IgD-negative memory B cell (primary cell): ENCODE measurements around the gene RBFOX1. TPM values are rescaled to one million over a fixed set of nuclear protein-coding genes. Genes with fewer than 3 reads are reported as not detected.

ENCODE experiments used
- H3K27ac Mint-ChIP-seq, 3 donors: one replicate each; pipeline ENCODE4 v1.8.0; 2020 to 2022; ENCODE audit warnings: mild to moderate bottlenecking in 3 of 3, mixed read lengths in 3 of 3, moderate library complexity in 1 of 3
- H3K27me3 Mint-ChIP-seq: one replicate; pipeline ENCODE4 v1.8.0; 2021; ENCODE audit warnings: mixed read lengths
- H3K36me3 Mint-ChIP-seq: one replicate; pipeline ENCODE4 v1.8.0; 2020; ENCODE audit warnings: mild to moderate bottlenecking, mixed read lengths
- H3K4me1 Mint-ChIP-seq, 3 donors: one replicate each; pipeline ENCODE4 v1.8.0; 2020 to 2022; ENCODE audit warnings: mixed read lengths in 3 of 3, mild to moderate bottlenecking in 1 of 3
- H3K4me3 Mint-ChIP-seq, 4 donors: one replicate each; pipeline ENCODE4 v1.8.0; 2020 to 2022; ENCODE audit warnings: mild to moderate bottlenecking in 4 of 4, mixed read lengths in 4 of 4, moderate library complexity in 3 of 4
- H3K9me3 Mint-ChIP-seq, 3 donors: one replicate each; pipeline ENCODE4 v1.8.0; 2020 to 2021; ENCODE audit warnings: mixed read lengths in 3 of 3, mild to moderate bottlenecking in 1 of 3
- polyA plus RNA-seq: library from polyadenylated mRNA; unstranded; fragments of 300-500 nt; fragmentation: Illumina TruSeq; gene quantifications from one replicate; pipeline ENCODE4 v1.2.3, GENCODE V29; 2021

The RBFOX1 gene
- polyA plus RNA-seq, 1 donor from 2014 or later: not detected

- Mint-ChIP-seq H3K27me3 (no peaks in the 10 kb centered on the region), H3K4me1 (no peaks in the 10 kb centered on the region), H3K36me3 (no peaks in the 10 kb centered on the region), H3K4me3 (no peak overlapping the region), H3K27ac (no peak overlapping the region), H3K9me3 (peaks cover 12% of the 10 kb centered on the region in 3 donors)
Observed at GRCh38 chr16:7437135-7437804, 104.6 kb downstream of the RBFOX1 start.

GRCh38 chr16:7437843-7438242 lies 105.2 kb downstream of the RBFOX1 start:
- Mint-ChIP-seq H3K4me1 (no peaks in the 10 kb centered on the region), H3K9me3 (peaks cover 12% of the 10 kb centered on the region in 3 donors), H3K36me3 (no peaks in the 10 kb centered on the region), H3K27me3 (no peaks in the 10 kb centered on the region), H3K4me3 (no peak overlapping the region), H3K27ac (no peak overlapping the region)

DNA sequence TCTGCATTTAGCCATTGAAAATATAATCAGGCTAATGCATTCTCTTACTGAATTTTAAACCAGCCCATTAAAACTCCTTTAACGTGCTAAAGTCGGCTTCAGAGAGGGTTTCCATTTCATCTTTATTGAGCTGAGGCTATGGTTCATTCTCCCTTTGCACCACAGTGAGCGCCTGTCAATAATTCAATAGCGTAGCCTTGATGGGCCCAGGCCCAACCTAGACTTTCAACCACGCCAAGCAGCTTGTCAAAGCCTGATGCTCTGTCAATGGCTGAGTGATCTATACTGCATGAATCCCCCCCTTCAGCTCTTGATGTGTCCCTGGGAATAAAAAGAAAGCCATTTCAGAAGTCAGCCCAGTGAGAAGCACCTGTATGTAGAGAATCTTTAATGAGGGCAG lies 106.0 kb downstream of the RBFOX1 start:
- Mint-ChIP-seq H3K27me3 (no peaks in the 10 kb centered on the region), H3K9me3 (peaks cover 8 to 12% (median 10%) of the 10 kb centered on the region in 3 donors), H3K4me1 (no peaks in the 10 kb centered on the region), H3K36me3 (no peaks in the 10 kb centered on the region), H3K27ac (no peak overlapping the region), H3K4me3 (no peak overlapping the region)

DNA sequence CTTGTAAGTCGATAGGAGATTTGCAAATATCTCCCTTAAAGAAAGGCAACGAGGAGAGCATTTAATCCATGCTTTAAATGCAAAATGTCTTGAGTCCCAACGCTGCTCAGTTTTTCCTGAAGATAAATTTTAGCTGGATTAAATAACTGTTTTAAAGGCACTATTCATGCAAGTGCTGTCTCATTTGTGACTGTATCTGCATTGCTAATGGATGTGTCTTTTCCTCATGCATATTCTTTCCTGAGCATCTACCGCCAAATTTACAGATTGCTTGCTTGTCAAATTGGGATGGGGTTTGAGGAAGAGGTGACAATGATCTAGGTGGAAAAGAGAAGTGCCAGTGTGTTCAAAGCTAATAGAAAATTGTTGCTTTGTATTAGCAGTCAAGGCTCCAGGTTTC lies 106.9 kb downstream of the RBFOX1 start:
- Mint-ChIP-seq H3K36me3 (no peaks in the 10 kb centered on the region), H3K9me3 (peaks cover 4 to 12% (median 9%) of the 10 kb centered on the region in 3 donors), H3K4me1 (no peaks in the 10 kb centered on the region), H3K27me3 (no peaks in the 10 kb centered on the region), H3K27ac (no peak overlapping the region), H3K4me3 (no peak overlapping the region)

DNA sequence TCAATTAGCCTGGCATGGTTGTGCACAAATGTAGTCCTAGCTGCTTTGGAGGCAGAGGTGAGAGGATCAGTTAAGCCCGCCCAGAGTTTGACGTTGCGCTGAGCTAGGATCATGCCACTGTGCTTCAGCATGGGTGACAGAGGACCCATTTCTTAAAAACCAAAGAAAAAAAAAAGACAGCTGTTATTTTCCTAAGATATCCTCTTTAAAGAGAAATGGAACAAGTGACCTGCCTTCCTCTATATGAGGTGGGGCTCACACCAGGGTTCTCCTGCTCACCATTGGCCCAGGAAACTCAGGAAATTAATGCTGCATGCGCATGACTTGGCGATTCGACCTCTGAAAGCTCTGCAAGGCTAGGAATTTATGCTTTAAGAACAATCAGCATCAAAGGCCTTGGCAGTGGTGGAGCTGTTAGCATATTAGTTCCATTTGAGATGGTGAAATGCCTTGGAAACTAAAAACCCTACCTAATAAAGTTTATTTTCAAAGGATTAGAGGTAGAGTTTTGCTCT lies 108.3 kb downstream of the RBFOX1 start:
- H3K27ac Mint-ChIP-seq: no peak overlapping the region
- H3K9me3 Mint-ChIP-seq: peaks cover 4 to 9% (median 8%) of the 10 kb centered on the region in 3 donors
- no peak overlapping the region for H3K4me3 Mint-ChIP-seq
- no peaks in the 10 kb centered on the region for H3K4me1 Mint-ChIP-seq
- H3K36me3 Mint-ChIP-seq: no peaks in the 10 kb centered on the region
- no peaks in the 10 kb centered on the region for H3K27me3 Mint-ChIP-seq

- peaks cover 6 to 13% (median 11%) of the 10 kb centered on the region in 3 donors for H3K9me3 Mint-ChIP-seq
- no peaks in the 10 kb centered on the region for H3K4me1 Mint-ChIP-seq
- peak overlapping the region in 1 of 3 donors; percentile 35 for H3K27ac Mint-ChIP-seq
- no peak overlapping the region for H3K4me3 Mint-ChIP-seq
- H3K36me3 Mint-ChIP-seq: no peaks in the 10 kb centered on the region
- H3K27me3 Mint-ChIP-seq: no peaks in the 10 kb centered on the region
Observed at GRCh38 chr16:7442050-7442449, 109.4 kb downstream of the RBFOX1 start.

GRCh38 chr16:7443142-7443541 lies 110.5 kb downstream of the RBFOX1 start:
- Mint-ChIP-seq H3K36me3 (no peaks in the 10 kb centered on the region), H3K27ac (no peak overlapping the region), H3K27me3 (no peaks in the 10 kb centered on the region), H3K4me3 (no peak overlapping the region), H3K9me3 (peaks cover 4 to 13% (median 11%) of the 10 kb centered on the region in 3 donors), H3K4me1 (no peaks in the 10 kb centered on the region)

DNA sequence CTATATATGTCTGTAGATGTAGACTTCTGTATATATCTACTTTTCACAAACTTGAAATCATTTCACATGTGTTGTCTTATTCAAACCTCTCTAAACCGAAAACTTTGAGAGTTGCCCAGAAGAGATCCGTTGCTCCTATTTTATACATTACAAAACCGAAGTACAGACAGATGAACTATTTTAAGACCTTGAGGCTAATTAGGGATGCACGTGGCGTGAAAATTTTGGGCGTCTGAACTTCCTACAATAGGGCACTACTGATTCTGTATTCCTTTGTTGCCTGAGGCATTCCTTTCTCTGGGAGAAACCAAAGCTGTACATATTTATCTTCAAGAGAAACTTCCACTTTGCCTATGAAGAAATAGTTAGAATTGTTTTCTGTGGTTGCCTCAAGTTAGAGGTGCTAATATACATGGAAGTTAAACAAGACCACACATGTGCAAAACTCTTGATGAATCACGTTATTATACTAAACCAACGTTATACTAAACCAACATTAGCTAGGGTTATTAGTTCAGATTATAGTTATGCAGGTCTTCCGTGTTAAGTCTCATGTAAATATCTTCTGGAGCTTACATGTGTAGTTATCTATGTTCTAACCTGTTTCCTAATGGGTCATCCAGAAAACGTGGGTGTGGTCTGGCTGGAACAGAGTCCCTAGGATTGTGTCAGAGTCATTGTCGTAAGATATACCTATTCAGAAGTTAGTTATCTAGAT lies 111.2 kb downstream of the RBFOX1 start:
- no peaks in the 10 kb centered on the region for H3K4me1 Mint-ChIP-seq

GRCh38 chr16:7449306-7449705 lies 116.7 kb downstream of the RBFOX1 start:
- no peaks in the 10 kb centered on the region for H3K36me3 Mint-ChIP-seq
- no peaks in the 10 kb centered on the region for H3K27me3 Mint-ChIP-seq
- no peak overlapping the region for H3K27ac Mint-ChIP-seq
- H3K9me3 Mint-ChIP-seq: peaks cover 12 to 28% (median 13%) of the 10 kb centered on the region in 3 donors
- no peak overlapping the region for H3K4me3 Mint-ChIP-seq
- H3K4me1 Mint-ChIP-seq: no peaks in the 10 kb centered on the region

More for the DNA sequence above, 111.2 kb downstream of the RBFOX1 start:
- no peaks in the 10 kb centered on the region for H3K27me3 Mint-ChIP-seq
- H3K9me3 Mint-ChIP-seq: peaks cover 7 to 13% (median 11%) of the 10 kb centered on the region in 3 donors
- no peak overlapping the region for H3K4me3 Mint-ChIP-seq
- no peak overlapping the region for H3K27ac Mint-ChIP-seq
- no peaks in the 10 kb centered on the region for H3K36me3 Mint-ChIP-seq

GRCh38 chr16:7449808-7450207 lies 117.2 kb downstream of the RBFOX1 start:
- no peaks in the 10 kb centered on the region for H3K4me1 Mint-ChIP-seq
- H3K27ac Mint-ChIP-seq: no peak overlapping the region
- H3K4me3 Mint-ChIP-seq: no peak overlapping the region
- no peaks in the 10 kb centered on the region for H3K27me3 Mint-ChIP-seq
- peaks cover 15 to 28% (median 16%) of the 10 kb centered on the region in 3 donors for H3K9me3 Mint-ChIP-seq
- H3K36me3 Mint-ChIP-seq: no peaks in the 10 kb centered on the region

GRCh38 chr16:7450440-7450839 lies 117.8 kb downstream of the RBFOX1 start:
- peaks cover 16 to 28% (median 17%) of the 10 kb centered on the region in 3 donors for H3K9me3 Mint-ChIP-seq
- H3K4me1 Mint-ChIP-seq: no peaks in the 10 kb centered on the region
- H3K27me3 Mint-ChIP-seq: no peaks in the 10 kb centered on the region
- H3K27ac Mint-ChIP-seq: no peak overlapping the region
- no peaks in the 10 kb centered on the region for H3K36me3 Mint-ChIP-seq
- H3K4me3 Mint-ChIP-seq: no peak overlapping the region

- Mint-ChIP-seq H3K4me1 (no peaks in the 10 kb centered on the region), H3K27ac (no peak overlapping the region), H3K4me3 (no peak overlapping the region), H3K27me3 (no peaks in the 10 kb centered on the region), H3K36me3 (no peaks in the 10 kb centered on the region), H3K9me3 (peaks cover 13 to 27% (median 14%) of the 10 kb centered on the region in 3 donors)
Observed at GRCh38 chr16:7452090-7452489, 119.4 kb downstream of the RBFOX1 start.

GRCh38 chr16:7456211-7456610 lies 123.6 kb downstream of the RBFOX1 start:
- Mint-ChIP-seq H3K9me3 (peaks cover 15 to 25% (median 16%) of the 10 kb centered on the region in 3 donors), H3K4me1 (no peaks in the 10 kb centered on the region), H3K27me3 (no peaks in the 10 kb centered on the region), H3K4me3 (no peak overlapping the region), H3K27ac (no peak overlapping the region), H3K36me3 (no peaks in the 10 kb centered on the region)

GRCh38 chr16:7458144-7458543 lies 125.5 kb downstream of the RBFOX1 start:
- Mint-ChIP-seq H3K9me3 (peaks cover 13 to 20% (median 13%) of the 10 kb centered on the region in 3 donors), H3K4me3 (no peak overlapping the region), H3K4me1 (no peaks in the 10 kb centered on the region), H3K27me3 (no peaks in the 10 kb centered on the region), H3K36me3 (no peaks in the 10 kb centered on the region), H3K27ac (no peak overlapping the region)

- H3K27me3 Mint-ChIP-seq: no peaks in the 10 kb centered on the region
- H3K9me3 Mint-ChIP-seq: peaks cover 4 to 11% (median 8%) of the 10 kb centered on the region in 3 donors
- H3K4me1 Mint-ChIP-seq: no peaks in the 10 kb centered on the region
- no peak overlapping the region for H3K27ac Mint-ChIP-seq
- H3K4me3 Mint-ChIP-seq: no peak overlapping the region
- H3K36me3 Mint-ChIP-seq: no peaks in the 10 kb centered on the region
Observed at GRCh38 chr16:7470344-7470743, 137.7 kb downstream of the RBFOX1 start.
